Stomach (tissue), 4 donors: ENCODE measurements around the gene THBD.

ENCODE experiments used
- CTCF ChIP-seq, 7 experiments: fragments of 450-650 bp in 4 of 7; fragments of 200-600 bp in 3 of 7; sonication (generic) in 3 of 7; IDR thresholded peaks; one replicate each; pipeline ENCODE4 v1.5.1; 2016 to 2019; ENCODE audit warnings: antibody characterized with exemption in 7 of 7, control low read depth in 2 of 7, mild to moderate bottlenecking in 1 of 7
- POLR2A ChIP-seq, 4 donors: fragments of 450-650 bp; IDR thresholded peaks; one replicate each; pipeline ENCODE4 v1.6.1; 2016; ENCODE audit warnings: antibody characterized with exemption in 4 of 4, control low read depth in 2 of 4, mild to moderate bottlenecking in 1 of 4, moderate library complexity in 1 of 4

- TF ChIP-seq CTCF (IDR thresholded peaks at IDR 0.05) = no peak
- no peak for TF ChIP-seq POLR2A (IDR thresholded peaks at IDR 0.05)
These were observed 41.4 kb downstream of the THBD start for GRCh38 chr20:23007886-23008655.
